ENCODE data around the gene ZMYND19. TPM values are rescaled to one million over a fixed set of nuclear protein-coding genes. Genes with fewer than 3 reads are reported as not detected.
A peak's percentile ranks its signal among the peaks of the same experiment; 100 is the strongest.

ZMYND19 gene
- total RNA-seq (10 to 100 TPM in 4 of 9 donors, 1 to 10 TPM in 5; 6.8 to 19.9 (median 9.4) TPM), polyA plus RNA-seq (10 to 100 TPM; 12.0 to 20.5 TPM)
- long read RNA-seq, donor 1, transcript ZMYND19-201 (6 exons, 1,375 nt), result major isoform, 11 of 18 reads
- long read RNA-seq, donor 1, partial matches to known transcripts, result 5 of 18 reads
- long read RNA-seq, donor 1, other reads (novel, unspliced or antisense), result 2 of 18 reads
- long read RNA-seq, donor 2, partial matches to known transcripts, result 1 of 2 reads
- long read RNA-seq, donor 2, other reads (novel, unspliced or antisense), result 1 of 2 reads
- long read RNA-seq, donor 3, transcript ZMYND19-201 (6 exons, 1,375 nt), result major isoform, 23 of 32 reads
- long read RNA-seq, donor 3, partial matches to known transcripts, result 7 of 32 reads
- long read RNA-seq, donor 3, other reads (novel, unspliced or antisense), result 2 of 32 reads

GRCh38 chr9:137590469-137591383 is at the start of gene ZMYND19:
Gene ZMYND19, minus strand, starts transcription at chr9:137590512. Its CDS starts 249 bp downstream, at chr9:137590263.
- WGBS, 4 donors, result 1 to 2% (median 1%) methylated on average over 39 to 113 of the region's 113 CpGs
- peaks cover 0 to 26% (median 13%) of the 10 kb centered on the region in 12 donors for H3K4me1 ChIP-seq
- H3K9me3 ChIP-seq, result no peaks in the 10 kb centered on the region
- intact Hi-C loops (cut with DNase I), result no loop called here
- DNase-seq (peak; percentile 90 to 95 (median 92)), ATAC-seq (peak; percentile 97 to 99 (median 99))
- H3K27me3 ChIP-seq, result no peaks in the 10 kb centered on the region
- H3K27ac ChIP-seq, result peak within 1 kb of the TSS in 9 of 12 donors; percentile 8 to 78 (median 40)
- H3K4me3 ChIP-seq, result peak within 1 kb of the TSS; percentile 61 to 91 (median 77)
- H3K36me3 ChIP-seq, result peaks cover 0 to 27% (median 22%) of the 10 kb centered on the region in 9 donors
- TF ChIP-seq POLR2A (IDR thresholded peaks at IDR 0.05), result peak in 1 of 2 donors; percentile 17
- TF ChIP-seq CTCF (IDR thresholded peaks at IDR 0.05), result peak in 2 of 12 donors; percentile 7 to 21

- DNase-seq (no peak), ATAC-seq (no peak)
- H3K9me3 ChIP-seq, result no peaks in the 10 kb centered on the region
- peaks cover 0 to 22% (median 3%) of the 10 kb centered on the region in 9 donors for H3K36me3 ChIP-seq
- H3K4me1 ChIP-seq, result peaks cover 0 to 28% (median 8%) of the 10 kb centered on the region in 12 donors
- peak overlapping the region in 5 of 12 donors; percentile 13 to 42 (median 25) for H3K4me3 ChIP-seq
- 67 to 77% (median 71%) methylated on average over 12 of the region's 12 CpGs for WGBS, 4 donors
- intact Hi-C loops (cut with DNase I), result no loop called here
- H3K27ac ChIP-seq, result peak overlapping the region in 2 of 12 donors; percentile 8 to 71
- H3K27me3 ChIP-seq, result no peaks in the 10 kb centered on the region
- no peak for TF ChIP-seq POLR2A (IDR thresholded peaks at IDR 0.05)
- no peak for TF ChIP-seq CTCF (IDR thresholded peaks at IDR 0.05)
These were observed 49.2 kb upstream of the ZMYND19 start for GRCh38 chr9:137639303-137640051.

- Histone ChIP-seq H3K27me3 (no peaks in the 10 kb centered on the region), H3K4me3 (peak overlapping the region in 2 of 12 donors; percentile 35 to 42), H3K36me3 (peaks cover 0 to 18% (median 3%) of the 10 kb centered on the region in 9 donors), H3K4me1 (peaks cover 0 to 22% (median 8%) of the 10 kb centered on the region in 12 donors), H3K9me3 (no peaks in the 10 kb centered on the region), H3K27ac (peak overlapping the region in 1 of 12 donors; percentile 71)
- intact Hi-C loops (cut with DNase I), result no loop called here
- WGBS, 4 donors, result 93 to 97% (median 96%) methylated on average over 6 of the region's 6 CpGs
- TF ChIP-seq CTCF (IDR thresholded peaks at IDR 0.05) (no peak), POLR2A (IDR thresholded peaks at IDR 0.05) (no peak)
- DNase-seq, result no peak
- ATAC-seq, result no peak
These were observed 48.4 kb upstream of the ZMYND19 start for GRCh38 chr9:137638680-137639079.

All from heart left ventricle (tissue), 16 donors.